AG04450 (cell line): ENCODE data around the gene ZMIZ2. TPM values are rescaled to one million over a fixed set of nuclear protein-coding genes. Genes with fewer than 3 reads are reported as not detected.

Experiments
- CTCF ChIA-PET: fragments of 300-600, 350-600 bp; formaldehyde crosslinking; extraction: SDS; loops from one replicate; lab custom pipeline; 2022; ENCODE audit warnings: antibody characterized with exemption, inconsistent platforms; lab: Charles Lee
- POLR2A ChIA-PET: fragments of 350-600 bp; formaldehyde crosslinking; extraction: SDS; loops from one replicate; lab custom pipeline; 2021; ENCODE audit warnings: antibody characterized with exemption, inconsistent platforms; lab: Yijun Ruan, JAX
- DNase-seq: peaks from one replicate; pipeline ENCODE4 v3.0.0-alpha.2; 2011; ENCODE audit warnings: low read depth, low spot score
- H3K27ac ChIP-seq: one replicate; pipeline ENCODE4 v1.5.1; 2012; ENCODE audit warnings: low read depth, low read length, control low read depth
- H3K27me3 ChIP-seq: one replicate; pipeline ENCODE4 v1.6.0; 2012; ENCODE audit warnings: low read length; ENCODE audit not compliant: control insufficient read depth, insufficient read depth
- H3K4me3 ChIP-seq: 2 replicates; pipeline ENCODE4 v1.5.1; 2011; ENCODE audit warnings: mild to moderate bottlenecking, low read depth, low read length, control low read depth
- H3K9me3 ChIP-seq: 2 replicates; pipeline ENCODE4 v1.5.1; 2012; ENCODE audit warnings: low read length; ENCODE audit not compliant: control insufficient read depth, insufficient read depth
- CTCF ChIP-seq: IDR thresholded peaks from 2 replicates; pipeline ENCODE4 v1.5.1; 2011; ENCODE audit warnings: low read depth, low read length, control low read depth, inconsistent platforms
- polyA plus RNA-seq: library from polyadenylated mRNA; depleted of rRNA; stranded (reverse); fragments of >200 nt; gene quantifications from 2 replicates; pipeline ENCODE4 v1.2.3, GENCODE V29; 2011

The ZMIZ2 gene
- polyA plus RNA-seq, 1 experiment, result 4.8 TPM

GRCh38 chr7:44752822-44753221 lies 4.2 kb downstream of the ZMIZ2 start:
- POLR2A ChIA-PET, result no interaction called here
- no peak overlapping the region for H3K4me3 ChIP-seq
- H3K27ac ChIP-seq, result no peak overlapping the region
- CTCF ChIA-PET, result interaction anchor here (1.3 kb wide), 1 partner anchor 38 kb away, joined by 3 read pairs; no protein-coding TSS in a partner anchor
- no peaks in the 10 kb centered on the region; the same call in 1 of the 2 replicates for H3K9me3 ChIP-seq
- no peak for DNase-seq
- H3K27me3 ChIP-seq, result no peaks in the 10 kb centered on the region
- TF ChIP-seq CTCF, result no peak

DNA sequence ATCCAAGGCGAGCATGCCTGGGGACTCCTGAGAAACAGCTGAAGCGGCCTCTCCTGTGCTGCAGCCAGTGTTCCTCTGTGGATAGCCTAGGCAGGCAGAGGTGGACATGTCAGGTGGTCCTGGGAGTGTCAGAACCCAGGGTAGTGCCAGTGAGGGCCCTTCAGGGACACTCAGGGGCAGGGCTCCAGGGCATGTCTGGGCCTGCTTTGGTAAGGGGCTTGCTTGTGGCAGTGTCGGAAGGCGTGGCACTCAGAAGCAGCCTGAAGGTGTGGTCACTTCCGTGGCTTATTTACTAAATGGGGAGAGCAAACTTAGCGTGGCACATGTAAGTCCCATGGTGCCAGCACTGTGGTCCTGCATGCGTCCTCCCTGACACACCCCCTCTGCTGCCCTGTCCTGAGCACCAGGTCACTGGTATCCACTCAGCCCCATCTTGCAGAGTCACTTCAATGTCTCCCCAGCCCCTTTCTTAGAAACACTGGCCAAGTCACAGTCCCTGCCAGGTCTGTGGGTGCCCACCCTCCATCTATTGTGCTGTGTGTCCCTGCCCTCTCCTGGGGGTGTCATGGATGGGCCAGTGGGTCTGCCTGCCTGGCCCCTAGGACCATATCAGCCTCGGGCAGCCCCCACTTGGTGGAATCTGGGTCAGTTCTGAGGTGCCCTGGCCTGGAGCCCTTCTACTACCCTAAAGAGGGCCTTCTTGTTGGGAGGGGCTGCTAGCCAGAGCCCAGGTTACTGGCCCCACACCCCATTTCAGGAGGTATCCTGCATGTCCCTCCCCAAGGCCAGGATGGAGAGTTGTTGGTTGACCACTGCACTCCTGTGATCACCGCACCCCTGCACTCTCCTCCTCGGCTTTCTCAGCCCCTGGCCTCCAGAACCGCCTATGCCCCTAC lies 6.4 kb downstream of the ZMIZ2 start:
- Histone ChIP-seq H3K4me3 (no peak overlapping the region), H3K9me3 (no peaks in the 10 kb centered on the region), H3K27me3 (no peaks in the 10 kb centered on the region), H3K27ac (no peak overlapping the region)
- no peak for TF ChIP-seq CTCF
- ChIA-PET CTCF (no interaction called here), POLR2A (interaction anchor here (0.6 kb wide), 1 partner anchor 28 kb away, joined by 3 read pairs; no protein-coding TSS in a partner anchor)
- DNase-seq, result no peak

- ChIA-PET POLR2A (no interaction called here), CTCF (no interaction called here)
- TF ChIP-seq CTCF, result no peak
- Histone ChIP-seq H3K27ac (no peak overlapping the region), H3K9me3 (no peaks in the 10 kb centered on the region; the same call in 1 of the 2 replicates), H3K27me3 (no peaks in the 10 kb centered on the region), H3K4me3 (no peak overlapping the region)
- no peak for DNase-seq
Measured at GRCh38 chr7:44755698-44756627, 7.3 kb downstream of the ZMIZ2 start.

DNA sequence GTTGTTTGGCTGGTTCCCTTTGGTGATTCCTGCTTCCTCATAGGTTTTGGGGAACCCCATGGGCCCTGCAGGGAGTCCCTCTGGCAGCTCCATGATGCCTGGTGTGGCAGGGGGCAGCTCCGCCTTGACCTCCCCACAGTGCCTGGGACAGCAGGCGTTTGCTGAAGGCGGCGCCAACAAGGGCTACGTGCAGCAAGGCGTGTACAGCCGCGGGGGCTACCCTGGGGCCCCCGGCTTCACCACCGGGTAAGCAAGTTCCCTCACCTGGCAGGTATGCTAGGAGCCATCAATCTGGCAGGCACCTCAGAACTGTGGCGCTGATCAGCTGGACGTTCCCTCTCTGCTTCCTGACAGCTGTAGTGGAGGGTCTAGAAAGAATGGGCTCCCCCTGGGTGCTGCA lies 8.3 kb downstream of the ZMIZ2 start:
- ChIA-PET CTCF (no interaction called here), POLR2A (no interaction called here)
- DNase-seq, result no peak
- no peak for TF ChIP-seq CTCF
- Histone ChIP-seq H3K27me3 (no peaks in the 10 kb centered on the region), H3K9me3 (no peaks in the 10 kb centered on the region; the same call in 1 of the 2 replicates), H3K4me3 (no peak overlapping the region), H3K27ac (no peak overlapping the region)
